ENCODE measurements around the gene TECPR2. TPM values are rescaled to one million over a fixed set of nuclear protein-coding genes. Genes with fewer than 3 reads are reported as not detected.

Gene TECPR2
- total and polyA plus RNA-seq, 10 of the 15 experiments (the other 5 are each of a cell fraction or from before 2014, with no cell fraction given), result 0.15 to 10.0 (median 3.0) TPM

DNA sequence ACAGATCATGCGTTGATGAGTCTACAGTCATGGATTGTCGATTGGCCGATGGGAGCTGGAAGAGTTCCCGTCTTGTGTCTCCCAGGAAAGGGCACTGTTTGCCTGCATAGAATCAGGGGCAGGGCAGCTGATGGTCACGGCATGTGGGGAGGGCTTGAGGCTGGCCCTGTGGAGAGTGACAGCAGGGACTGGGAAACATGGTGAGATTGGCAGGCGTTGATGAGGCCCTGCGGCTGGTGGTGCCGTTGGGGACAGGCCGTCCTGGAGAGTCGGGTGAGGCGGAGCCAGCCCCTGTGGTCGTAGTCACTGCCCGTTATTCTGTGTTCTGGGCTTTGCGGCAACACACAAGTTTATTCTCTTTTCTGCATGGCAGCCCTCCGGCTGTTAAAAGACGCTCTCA, 52.9 kb downstream of the TECPR2 start (continued):
- TF ChIP-seq, protein P1, sequence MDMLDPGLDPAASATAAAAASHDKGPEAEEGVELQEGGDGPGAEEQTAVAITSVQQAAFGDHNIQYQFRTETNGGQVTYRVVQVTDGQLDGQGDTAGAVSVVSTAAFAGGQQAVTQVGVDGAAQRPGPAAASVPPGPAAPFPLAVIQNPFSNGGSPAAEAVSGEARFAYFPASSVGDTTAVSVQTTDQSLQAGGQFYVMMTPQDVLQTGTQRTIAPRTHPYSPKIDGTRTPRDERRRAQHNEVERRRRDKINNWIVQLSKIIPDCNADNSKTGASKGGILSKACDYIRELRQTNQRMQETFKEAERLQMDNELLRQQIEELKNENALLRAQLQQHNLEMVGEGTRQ (IDR thresholded peaks at IDR 0.05; ENCODE audit: borderline replicate concordance, low read depth, low read length), result no peak
- TF ChIP-seq SUPT20H (IDR thresholded peaks at IDR 0.05; ENCODE audit: borderline replicate concordance, control insufficient read depth, low read depth, low read length) (no peak), BCL3 (IDR thresholded peaks at IDR 0.05; ENCODE audit: borderline replicate concordance, insufficient read depth, low read depth, low read length, poor library complexity, severe bottlenecking) (no peak), FOXM1 (IDR thresholded peaks at IDR 0.05; ENCODE audit: low read depth, low read length) (no peak), NFYB (IDR thresholded peaks at IDR 0.05; ENCODE audit: insufficient read depth, low read depth, low read length) (no peak), GABPA (IDR thresholded peaks at IDR 0.05; ENCODE audit: low read depth) (no peak), E2F8 (IDR thresholded peaks at IDR 0.05; ENCODE audit: low read depth, partially characterized antibody) (no peak), CHD4 (IDR thresholded peaks at IDR 0.05) (no peak), HDGF (IDR thresholded peaks at IDR 0.05) (no peak), RAD21 (IDR thresholded peaks at IDR 0.05; ENCODE audit: insufficient read depth, low read depth, low read length) (no peak), SIN3A (IDR thresholded peaks at IDR 0.05; ENCODE audit: low read depth, low read length) (no peak), EP300 (IDR thresholded peaks at IDR 0.05; ENCODE audit: borderline replicate concordance in 1 of 2, control insufficient read depth in 1 of 2, low read depth in 2 of 2, low read length in 2 of 2) (no peak), SPI1 (IDR thresholded peaks at IDR 0.05; ENCODE audit: borderline replicate concordance, insufficient read depth, low read depth, low read length) (no peak)
- TF ChIP-seq, protein P2, sequence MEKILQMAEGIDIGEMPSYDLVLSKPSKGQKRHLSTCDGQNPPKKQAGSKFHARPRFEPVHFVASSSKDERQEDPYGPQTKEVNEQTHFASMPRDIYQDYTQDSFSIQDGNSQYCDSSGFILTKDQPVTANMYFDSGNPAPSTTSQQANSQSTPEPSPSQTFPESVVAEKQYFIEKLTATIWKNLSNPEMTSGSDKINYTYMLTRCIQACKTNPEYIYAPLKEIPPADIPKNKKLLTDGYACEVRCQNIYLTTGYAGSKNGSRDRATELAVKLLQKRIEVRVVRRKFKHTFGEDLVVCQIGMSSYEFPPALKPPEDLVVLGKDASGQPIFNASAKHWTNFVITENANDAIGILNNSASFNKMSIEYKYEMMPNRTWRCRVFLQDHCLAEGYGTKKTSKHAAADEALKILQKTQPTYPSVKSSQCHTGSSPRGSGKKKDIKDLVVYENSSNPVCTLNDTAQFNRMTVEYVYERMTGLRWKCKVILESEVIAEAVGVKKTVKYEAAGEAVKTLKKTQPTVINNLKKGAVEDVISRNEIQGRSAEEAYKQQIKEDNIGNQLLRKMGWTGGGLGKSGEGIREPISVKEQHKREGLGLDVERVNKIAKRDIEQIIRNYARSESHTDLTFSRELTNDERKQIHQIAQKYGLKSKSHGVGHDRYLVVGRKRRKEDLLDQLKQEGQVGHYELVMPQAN (conservative IDR thresholded peaks at IDR 0.05), result no peak

Data from GM12878 (cell line).